NCI-H2107 treated with DMSO at 0.1 percent for 48 hours (cell line): ENCODE data around the gene SLC29A3.
A peak's percentile ranks its signal among the peaks of the same experiment; 100 is the strongest.

ENCODE experiments used
- DNase-seq: peaks from one replicate; lab custom pipeline; 2025; ENCODE audit not compliant: unreplicated experiment; lab: John Stamatoyannopoulos, UW

The SLC29A3 gene

DNA sequence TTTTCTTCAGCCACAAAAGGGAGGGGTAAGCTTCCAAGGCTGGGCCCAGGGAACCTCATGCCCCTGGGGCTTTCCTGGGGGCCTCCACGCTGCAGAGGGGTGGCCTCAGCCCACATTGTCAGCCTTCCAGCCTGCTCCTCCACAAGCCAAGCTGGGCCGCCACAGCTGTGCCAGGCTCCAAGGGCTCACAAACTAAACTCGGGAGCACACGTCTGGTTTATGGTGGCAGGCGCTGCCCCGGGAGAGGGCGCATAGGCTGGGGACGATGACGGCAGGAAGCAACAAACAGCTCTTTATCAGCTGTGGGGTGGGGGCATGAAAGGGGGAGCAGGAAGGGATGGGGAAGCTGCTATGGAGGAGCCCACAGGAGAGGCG, 71.4 kb downstream of the SLC29A3 start:
- no peak for DNase-seq

DNA sequence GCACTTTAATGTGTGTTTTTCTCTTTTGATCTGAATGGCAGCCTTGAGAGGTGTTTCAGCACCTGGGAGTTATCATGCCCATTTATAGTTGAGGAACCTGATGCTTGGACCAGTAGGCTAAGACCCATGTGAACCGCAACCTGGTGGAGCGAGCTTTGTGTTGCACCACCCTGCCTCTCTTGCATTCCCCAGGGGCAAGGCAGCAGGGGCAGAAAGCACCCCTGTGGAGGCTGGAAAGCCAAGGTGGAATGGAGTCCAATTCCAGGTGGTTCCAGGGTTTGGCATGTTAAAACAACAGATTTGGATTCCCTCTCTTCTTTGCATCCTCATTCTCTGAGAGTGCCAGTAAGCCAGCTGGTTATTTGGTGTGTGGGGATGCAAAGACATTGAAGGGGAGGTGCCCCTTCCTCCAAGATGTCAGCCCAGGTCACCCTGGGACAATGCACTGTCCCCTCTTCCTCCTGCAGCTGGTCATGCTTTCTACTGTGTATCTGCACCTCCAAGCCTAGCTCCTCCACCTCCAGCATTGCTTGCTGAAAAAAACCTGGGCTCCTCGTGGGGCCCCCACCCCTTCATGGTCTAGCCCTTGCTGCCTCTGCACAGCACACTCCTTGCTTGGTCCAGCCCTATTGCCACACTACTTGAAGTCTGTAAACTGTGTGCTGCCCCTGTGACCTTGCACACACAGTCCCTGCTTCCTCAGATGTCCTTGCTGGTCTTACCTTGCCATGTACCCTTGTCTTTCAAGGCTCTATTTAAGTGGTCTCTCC, 72.0 kb downstream of the SLC29A3 start:
- DNase-seq: peak; percentile 75

DNA sequence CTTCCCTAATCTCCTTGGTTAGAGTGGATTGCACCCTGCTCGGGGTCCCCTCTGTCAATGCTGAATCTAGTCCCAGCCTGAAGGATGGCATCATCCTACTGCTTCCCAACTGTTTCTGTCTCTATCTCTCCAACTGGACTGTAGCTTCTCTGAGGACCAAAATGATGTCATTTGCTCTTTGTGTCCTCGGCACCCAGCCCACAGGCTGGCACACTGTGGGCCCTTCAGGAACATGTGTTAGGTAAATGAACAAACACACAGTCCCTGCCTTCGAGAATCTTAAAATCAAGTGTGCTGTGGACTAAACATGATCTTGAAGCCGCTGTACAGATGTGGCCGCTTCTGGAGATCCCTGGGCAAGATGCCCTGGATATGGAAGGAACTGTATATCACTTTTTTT, 72.6 kb downstream of the SLC29A3 start:
- DNase-seq: no peak

DNA sequence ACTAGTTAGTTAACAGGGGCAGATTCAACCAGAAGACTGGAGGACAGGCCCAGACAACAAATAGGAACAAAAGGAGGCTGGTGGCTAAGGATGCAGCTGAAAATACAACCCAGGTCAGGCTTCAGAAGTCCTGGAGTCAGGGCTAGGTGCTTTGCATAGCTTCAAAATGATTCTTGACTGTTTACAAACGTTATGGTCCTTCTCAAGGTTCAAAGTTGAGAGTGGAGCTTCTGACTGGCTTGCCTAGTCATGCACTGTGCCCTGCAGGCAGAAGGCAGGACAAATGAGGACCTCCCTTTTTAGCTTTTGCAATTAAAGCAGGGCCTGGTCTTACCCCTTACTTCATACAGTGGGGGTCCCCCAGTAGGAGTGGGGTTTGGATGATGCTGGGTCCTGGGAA, 73.2 kb downstream of the SLC29A3 start:
- no peak for DNase-seq

DNA sequence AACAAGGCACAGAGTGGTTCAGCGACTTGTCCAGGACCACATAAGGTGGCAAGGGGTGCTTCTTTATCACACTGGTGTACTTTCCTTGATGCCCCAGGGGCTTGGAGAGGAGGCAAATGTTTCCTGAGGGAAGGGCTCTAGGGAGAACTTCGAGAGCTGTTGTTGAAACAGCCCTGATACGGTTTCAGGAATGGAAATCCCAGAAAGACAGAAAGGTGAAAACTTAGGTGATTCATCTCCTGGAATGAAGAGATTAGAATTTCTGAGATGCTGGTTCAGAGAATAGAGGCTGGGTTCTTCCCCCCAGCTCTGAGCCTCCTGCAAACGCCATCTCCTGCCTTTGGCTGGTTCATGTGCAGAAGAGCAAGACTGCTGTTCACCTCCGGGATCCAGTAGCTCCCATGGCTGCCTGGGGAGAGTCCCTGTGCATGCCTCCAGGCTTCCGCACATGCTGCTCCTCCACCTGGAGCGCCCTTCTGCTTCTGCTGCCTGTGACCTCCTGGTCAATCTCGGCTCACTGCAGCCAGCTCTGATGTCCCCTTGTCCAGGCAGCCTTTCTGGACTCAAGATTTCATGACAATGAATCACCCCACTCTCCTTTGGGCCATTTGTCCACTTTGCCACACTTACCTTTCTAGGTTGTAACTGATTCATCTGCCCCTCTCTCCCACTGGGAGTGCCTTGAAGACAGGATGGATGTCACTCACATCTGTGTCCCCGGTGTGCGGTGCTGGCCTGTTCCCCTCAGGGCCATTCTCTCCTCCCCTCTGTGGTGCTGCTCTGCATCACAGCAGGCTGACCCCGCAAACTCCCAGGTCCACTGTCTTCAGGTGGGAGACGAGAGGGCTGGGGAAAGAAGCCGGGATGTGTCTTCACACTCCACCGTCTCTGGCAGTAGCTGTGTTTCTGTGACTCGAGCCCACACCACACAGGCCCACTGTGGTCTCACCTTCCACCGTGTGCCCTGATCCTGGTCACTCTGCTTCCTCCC, 74.0 kb downstream of the SLC29A3 start:
- no peak for DNase-seq

DNA sequence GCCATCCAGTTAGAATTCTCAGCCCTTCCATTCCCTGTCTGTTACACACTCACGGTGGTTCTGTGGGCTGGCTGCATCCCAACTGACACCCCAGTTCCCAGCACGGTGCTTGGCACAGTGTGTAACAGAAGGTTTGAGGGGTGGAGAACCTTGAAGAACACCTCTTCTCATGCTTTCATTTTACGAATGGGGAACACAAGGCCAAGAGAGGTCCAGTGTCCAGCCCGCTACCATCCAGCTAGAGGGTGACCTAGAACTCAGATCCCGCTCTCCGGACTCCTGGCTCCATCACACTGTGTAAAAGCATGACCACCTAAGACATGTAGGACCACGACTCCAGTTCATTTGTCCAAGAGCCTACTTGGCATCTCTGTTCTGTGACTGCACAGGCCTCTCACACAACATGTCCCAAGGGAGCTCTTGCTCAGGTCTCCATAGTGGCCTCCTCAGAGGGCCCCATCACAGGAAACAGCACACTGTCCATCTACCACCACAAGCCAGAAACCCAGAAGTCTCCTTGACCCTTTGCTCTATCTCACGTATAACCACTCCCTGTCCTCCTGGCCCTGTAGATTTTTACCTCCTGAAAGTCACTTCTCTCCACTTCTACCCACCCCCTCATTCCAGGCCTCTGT, 74.9 kb downstream of the SLC29A3 start:
- DNase-seq: no peak

DNA sequence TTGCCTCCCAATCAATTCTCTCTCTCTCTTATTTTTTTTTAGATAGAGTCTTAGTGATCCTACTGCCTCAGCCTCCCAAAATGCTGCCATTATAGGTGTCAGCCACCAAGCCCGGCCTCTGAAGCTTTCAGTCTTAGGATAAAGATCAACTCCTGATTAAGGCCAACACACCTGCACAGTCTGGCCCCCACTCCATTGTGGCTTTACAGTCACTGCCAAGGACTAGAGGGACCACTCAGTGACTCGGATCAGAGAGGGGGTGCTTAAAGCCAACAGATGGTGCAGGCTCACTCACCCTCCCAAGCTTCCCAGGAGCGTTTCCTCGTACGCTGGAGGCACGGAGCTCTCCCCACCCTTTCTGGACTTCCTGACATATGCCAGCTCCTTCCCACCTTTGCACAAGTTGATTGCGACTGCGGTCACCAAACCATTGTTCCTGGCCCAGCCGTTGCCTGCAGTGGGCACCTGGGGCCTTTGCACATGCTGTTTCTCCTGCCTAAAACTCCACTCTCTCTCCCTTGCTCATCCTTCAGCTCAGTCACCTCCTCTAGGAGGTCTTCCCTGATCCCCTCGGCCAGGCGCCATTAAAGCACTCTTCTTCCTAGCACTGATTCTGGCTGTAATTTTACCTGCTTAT, 76.0 kb downstream of the SLC29A3 start:
- no peak for DNase-seq

DNA sequence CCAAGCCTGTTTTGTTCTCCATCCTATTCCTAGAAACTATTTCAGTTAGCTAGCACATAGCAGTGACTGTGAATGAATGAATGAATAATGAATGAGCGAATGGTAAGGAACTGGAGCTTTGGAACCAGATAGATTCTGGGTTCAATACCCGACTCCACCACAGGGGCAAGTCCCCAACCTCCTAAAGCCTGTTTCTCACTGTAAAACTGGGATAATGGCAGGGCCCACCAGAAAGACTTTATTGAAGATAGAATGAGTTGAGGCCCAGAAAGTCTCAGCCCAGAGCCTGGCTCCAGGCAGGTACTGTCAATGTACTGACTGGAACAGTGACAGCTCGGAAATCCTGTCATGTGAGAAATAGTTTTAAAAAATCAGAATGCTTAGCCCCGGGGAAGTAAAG, 76.6 kb downstream of the SLC29A3 start:
- DNase-seq: no peak

DNA sequence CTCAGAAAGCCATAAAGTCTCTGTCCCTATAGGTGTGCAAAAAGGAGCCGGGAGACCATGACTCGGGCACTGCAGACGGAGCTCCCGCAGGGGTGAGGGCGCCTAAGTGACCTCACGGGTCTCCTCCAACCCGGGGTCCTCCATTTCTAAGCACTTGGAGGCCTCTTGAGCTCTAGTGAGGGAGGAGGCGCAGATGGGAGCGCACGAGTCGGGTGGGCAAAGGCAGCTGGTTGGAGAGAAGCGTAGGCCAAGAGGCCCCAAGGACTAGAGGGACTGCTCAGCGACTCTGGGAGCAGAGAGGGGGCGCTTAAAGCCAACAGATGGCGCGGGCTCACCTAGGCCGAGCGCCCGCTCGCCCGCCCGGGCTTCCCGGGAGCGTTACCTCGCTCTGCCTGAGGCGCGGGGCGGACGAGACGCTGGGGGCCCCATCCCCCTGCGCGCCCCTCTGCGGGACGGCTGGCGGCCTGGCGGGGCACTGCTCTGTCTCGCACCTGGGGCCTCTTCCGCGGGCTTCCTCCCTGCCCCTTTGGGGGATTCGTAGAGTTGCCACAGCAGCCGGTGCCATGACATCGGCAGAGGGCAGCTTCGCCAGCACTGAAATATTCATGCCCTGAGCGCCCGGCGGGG, 77.1 kb downstream of the SLC29A3 start:
- DNase-seq: peak; percentile 38

DNA sequence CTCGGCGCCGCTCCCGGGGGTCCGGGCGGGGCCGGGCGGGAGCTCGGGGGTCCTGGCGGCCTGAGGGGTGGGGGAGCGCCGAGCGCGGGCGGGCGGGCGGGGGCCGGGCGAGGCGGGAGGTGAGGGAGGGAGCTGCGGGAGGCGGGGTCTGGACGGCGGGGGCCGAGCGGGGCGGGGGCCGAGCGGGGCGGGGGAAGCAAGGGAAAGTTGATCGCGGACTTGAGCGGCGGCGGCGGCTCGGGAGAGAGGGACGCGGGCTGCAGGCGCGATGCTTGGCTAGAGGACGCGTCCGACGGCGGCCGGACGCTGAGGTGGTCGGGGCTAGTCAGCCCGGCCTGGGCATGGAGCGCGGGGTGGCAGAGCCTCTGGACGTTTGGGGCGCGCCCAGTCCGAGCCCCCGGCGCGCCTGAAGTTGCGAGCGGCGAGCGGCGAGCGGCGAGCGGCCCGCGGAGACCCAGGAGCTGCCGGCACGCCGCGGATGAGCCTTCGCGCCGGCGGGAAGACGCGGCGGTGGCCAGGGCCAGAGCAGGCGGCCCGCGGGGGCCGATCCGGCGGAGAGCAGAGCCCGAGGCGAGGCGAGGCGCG, 77.7 kb downstream of the SLC29A3 start, which contains the start of gene CDH23:
Gene CDH23 (plus strand): TSS at position 210 of the 585 bp plus-strand sequence. CDS start 42,912 bp downstream, outside the sequence.
- DNase-seq: no peak

DNA sequence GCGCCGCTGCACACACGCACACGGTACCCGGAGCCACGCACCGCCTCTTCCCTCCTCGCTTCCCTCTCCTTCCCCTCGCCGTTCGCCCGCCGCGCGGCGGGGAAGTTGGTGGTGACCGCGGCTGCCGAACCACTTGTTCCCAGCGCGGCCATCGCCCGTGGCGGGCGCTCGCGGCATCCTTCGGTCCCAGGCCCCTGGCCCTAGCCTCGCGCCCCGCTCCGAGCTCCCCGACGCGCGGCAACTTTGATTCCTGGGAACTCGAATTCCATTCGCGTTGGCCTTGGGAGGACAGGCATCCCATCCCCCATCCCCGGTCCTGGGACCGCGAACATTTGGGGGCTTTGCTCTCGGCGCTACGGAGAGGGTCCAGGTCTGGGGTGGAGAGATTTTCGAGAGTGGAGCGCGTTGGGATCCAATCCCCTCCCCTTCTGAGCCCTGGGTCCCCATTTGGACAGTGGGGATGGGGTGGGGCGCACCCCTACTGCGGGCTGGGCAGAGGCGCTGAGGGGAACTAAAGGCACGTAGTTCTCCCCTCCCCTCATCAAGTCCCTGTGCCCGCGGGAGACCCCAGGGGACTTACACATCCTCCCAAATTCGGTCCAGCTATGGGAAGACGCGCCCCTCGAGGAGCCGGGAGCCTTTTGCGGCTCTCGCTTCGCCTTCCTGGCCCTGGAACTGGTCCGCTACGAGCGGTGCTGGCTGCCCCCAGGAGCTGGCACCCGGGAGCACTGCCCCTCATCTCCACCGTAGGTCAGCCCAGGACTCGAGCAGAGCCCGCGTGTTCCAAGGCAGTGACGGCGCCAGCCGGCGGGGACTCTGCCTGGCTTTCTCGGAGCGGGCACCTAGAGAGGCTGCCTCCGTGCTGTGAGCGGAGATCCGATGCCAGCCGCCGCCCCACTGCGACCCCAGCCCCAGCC, 78.5 kb downstream of the SLC29A3 start:
- DNase-seq: no peak

DNA sequence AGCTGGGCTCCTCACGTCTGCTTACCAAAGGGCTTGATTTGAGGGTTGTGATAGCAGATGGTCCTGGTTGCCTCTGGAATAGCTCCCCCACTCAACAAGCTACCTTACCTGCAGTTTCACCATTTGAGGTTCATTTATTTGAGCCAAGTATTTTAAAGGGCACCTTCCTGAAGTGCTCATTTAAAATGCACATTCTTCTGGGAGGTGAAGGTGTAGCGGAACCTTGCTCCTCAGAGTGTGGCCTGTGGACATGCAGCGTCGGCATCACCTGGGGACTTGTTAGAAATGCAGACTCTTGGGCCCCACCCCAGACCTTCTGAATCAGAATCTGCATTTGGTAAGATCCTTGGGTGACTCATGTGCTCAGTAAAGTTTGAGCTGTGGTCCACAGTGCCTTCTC, 79.9 kb downstream of the SLC29A3 start:
- DNase-seq: no peak

DNA sequence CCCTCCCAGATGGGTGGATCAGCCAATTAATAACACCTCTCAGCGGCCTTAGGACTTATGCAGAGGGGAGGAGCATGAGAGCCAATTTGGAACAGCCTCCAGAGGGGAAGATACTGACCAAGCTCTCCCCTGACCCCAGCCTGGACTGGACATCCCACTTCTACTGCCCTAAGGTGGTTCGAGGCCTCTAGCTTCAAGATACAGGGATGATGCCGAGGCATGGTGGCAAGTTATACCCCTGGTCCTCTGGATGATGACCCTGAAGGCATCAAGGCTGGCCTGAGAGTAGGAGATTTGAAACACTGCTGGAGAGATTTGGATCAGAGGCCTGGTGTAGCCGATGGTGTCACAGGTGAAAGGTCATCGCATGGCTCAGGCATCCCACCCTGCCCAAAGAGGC, 80.9 kb downstream of the SLC29A3 start:
- DNase-seq: no peak

DNA sequence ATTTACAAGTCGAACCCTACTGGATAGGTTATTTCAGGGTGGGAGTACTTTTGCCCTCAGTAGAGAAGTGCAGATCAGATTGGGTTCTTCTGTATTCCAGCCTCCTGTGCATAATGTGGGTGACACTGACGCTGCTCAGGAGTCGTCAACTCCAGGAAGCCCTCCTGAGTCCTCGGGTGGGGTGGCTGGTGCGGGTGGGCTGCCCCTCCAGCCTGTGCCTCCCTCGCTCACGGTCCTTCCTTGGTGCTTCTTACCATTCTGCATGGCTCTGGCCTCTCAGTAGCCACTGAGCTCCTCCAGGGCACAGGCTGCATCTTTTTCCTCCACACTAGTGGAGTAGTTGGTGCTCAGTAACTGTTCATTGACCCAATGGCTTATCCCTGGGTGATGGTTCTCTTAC, 82.0 kb downstream of the SLC29A3 start:
- DNase-seq: no peak

DNA sequence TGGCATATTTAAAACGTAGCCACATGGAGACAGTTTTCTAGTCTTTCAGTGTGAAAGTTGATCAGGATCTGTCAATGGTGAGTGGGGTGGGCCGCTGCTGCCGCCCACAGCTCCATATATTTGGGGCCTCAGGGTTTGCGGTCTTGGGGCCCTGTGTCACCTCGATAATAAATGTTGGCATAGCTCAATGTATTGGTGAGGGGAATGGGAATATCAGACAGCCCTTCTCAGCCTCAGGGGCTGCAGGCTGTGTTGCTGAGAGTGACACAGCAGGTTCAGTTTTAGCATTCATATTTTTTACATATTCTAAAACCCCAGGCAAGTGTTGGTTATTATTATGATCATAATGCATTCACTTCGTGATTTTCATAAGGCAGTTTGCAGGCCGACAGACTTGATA, 82.9 kb downstream of the SLC29A3 start:
- no peak for DNase-seq

DNA sequence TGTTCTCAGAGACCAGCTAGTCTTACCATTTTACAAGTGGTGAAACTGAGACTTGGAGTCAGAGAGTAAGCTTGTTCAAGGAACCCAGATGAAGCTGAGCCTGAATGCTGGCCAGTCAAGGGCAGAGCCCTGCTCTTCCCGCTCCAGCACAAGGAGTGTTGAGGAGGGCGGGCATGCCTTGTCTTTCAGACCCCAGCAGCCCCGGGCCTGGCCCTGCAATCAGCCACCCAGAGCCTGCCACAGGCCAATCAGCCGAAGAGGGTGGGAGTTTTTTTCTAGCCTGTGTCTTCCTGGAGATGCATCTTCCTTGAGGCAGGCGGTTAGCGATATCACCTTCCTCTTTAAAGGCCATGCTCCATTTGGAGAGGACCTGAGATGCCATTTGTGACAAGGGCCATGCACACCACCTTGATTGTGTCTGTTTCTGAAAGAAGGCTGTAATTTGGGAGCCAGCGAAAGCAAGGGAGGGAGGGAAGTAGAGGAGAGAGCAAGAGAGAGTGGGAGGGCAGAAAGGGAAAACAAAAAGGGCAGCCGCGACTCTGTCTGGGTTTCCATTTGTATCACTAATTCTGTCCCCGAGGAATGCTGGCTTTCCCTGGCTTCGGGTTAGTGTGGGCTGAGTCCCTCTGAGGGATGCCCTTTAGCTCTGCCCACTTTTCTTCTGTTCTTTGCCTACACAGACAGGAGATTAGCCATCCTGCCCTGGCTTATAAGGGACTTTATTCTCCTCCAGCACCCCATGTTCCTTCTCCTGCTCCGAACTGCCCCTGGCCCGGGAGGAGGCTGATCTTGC, 85.6 kb downstream of the SLC29A3 start:
- DNase-seq: no peak

DNA sequence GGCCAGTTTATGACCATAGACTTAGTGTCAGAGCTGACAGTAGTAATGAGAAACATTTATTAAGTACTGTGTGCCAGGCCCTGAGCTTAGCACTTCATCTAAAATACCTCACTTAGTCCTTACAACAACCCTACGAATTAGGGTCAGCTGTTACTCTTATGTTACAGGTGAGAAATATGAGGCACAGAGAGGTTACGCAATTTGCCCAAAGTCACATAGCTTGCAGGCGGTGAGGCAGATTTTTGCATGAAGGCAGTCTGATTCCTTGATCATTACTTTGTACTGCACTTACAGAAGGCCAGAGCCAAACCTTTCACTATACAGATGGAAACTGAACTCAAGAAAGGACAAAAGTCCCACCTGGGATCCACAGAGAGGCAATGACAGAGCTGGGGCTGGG, 87.8 kb downstream of the SLC29A3 start:
- no peak for DNase-seq

DNA sequence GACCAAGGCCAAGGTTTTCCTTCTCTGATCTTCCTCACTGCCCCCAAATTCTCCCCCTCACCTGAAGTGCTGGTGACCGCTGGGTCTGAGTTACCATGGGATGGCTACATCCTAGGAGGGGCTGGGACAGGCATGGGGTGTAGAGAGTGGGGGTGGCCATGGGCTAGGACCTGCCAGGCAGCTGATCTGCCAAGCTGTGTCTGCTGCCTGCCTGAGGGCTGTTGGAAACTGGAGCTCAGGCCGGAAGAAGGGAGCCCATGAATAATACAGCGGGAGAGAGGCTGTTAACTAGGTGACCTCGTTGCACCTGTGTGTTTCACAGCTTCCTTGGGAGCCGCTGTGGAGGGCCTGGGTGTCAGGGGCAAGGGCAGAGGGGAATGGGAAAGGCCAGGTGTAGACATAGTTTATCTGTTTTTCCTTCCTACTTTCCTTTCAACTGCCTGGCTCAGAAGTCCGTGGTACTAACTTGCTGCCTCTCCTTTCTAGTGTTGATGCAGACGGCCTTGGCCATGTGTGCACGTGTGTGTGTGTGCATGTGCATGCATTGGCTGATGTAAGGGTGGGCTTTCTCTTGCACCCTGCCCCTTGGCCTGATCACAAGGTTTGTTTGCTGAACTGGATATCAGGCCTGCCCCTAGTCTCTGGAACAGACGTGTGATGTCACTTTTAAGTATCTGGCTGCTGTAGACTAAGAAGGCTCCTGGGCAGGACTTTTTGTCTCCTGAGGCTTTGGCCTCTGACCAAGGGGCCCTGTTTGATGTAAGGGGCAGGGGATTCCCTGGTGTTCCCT, 89.6 kb downstream of the SLC29A3 start:
- no peak for DNase-seq
